Omental fat pad (tissue), 4 donors: ENCODE data around the gene PLEKHD1. TPM values are rescaled to one million over a fixed set of nuclear protein-coding genes. Genes with fewer than 3 reads are reported as not detected.
"Not testable (repeated sequence)": the region's sequence is repeated elsewhere in the genome, so short reads cannot be mapped to it uniquely, and the experiment has no call there.

Experiments used
- ATAC-seq: fragments of 150-250 bp; one replicate; pipeline ENCODE4 v1.9.1; 2016; ENCODE audit warnings: mild to moderate bottlenecking, moderate library complexity; ENCODE audit not compliant: low FRiP score
- DNase-seq: peaks from one replicate; pipeline ENCODE4 v3.0.0-alpha.2; 2019; ENCODE audit warnings: low spot score
- CTCF ChIP-seq, 3 donors: fragments of 450-650 bp; IDR thresholded peaks; one replicate each; pipeline ENCODE4 v1.5.1; 2016 to 2017; ENCODE audit warnings: antibody characterized with exemption in 3 of 3, mild to moderate bottlenecking in 3 of 3, moderate library complexity in 2 of 3
- total RNA-seq, 4 donors: library from RNA; depleted of rRNA; stranded (reverse); fragments of >200 nt; gene quantifications; one replicate each; pipeline ENCODE4 v1.1.0, GENCODE V29; 2016

Gene PLEKHD1
- total RNA-seq, 4 donors from 2014 or later = 0.12 to 0.19 TPM; not detected in 2

- no peak for TF ChIP-seq CTCF (IDR thresholded peaks at IDR 0.05)
- DNase-seq (no peak), ATAC-seq (no peak)
Measured at GRCh38 chr14:69471916-69472315, 12.6 kb upstream of the PLEKHD1 start.

- no peak for TF ChIP-seq CTCF (IDR thresholded peaks at IDR 0.05)
- ATAC-seq (no peak), DNase-seq (no peak)
Measured at GRCh38 chr14:69473260-69473659, 11.3 kb upstream of the PLEKHD1 start.

- no peak for TF ChIP-seq CTCF (IDR thresholded peaks at IDR 0.05)
- no peak for ATAC-seq
- DNase-seq = no peak
Measured at GRCh38 chr14:69473946-69474345, 10.6 kb upstream of the PLEKHD1 start.

DNA sequence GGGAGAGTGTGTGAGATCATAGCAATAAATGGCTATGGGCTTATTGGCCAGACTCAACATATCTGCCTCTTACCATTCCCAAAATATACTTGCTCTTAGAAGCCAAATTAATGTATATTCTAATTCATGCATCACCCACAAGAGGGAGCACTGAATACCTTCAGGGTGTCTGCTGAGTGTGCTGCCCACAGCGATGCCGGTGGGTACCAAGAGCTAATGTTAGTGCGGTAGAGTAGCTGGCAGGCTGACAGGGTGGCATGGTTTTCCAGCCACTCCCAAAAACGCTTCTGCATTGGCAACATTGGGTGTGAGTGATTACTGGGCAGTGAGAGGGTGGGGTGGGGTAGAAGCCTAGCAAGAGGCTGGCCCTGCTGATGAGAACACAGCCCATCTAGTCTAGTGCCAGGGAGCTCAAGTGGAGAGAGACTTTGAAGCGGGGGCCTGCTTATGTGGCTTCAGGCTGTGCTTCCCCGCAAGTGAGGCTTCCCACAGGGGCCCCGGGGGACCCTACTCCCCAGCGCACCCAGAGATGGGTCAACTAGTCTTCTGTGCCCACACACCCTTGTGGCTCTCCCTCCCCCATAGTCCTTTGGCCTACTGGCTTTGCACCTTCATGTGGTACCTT lies 9.2 kb upstream of the PLEKHD1 start:
- no peak for ATAC-seq
- TF ChIP-seq CTCF (IDR thresholded peaks at IDR 0.05) = no peak
- DNase-seq = no peak

DNA sequence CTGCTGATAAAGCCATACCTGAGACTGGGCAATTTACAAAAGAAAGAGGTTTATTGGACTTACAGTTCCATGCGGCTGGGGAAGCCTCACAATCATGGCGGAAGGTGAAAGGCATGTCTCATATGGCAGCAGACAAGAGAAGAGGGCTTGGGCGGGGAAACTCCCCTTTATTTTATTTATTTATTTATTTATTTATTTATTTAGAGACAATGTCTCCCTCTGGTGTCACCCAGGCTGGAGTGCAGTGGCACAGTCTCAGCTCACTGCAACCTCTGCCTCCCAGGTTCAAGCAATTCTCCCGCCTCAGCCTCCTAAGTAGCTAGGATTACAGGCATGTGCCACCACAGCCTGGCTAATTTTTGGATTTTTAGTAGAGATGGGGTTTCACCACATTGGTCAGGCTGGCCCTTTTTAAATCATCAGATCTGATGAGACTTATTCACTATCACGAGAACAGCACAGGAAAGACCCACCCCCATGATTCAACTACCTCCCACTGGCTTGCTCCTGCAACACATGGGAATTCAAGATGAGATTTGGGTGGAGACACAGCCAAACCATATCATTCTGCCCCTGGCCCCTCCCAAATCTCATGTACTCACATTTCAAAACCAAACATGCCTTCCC lies 7.6 kb upstream of the PLEKHD1 start:
- DNase-seq, ATAC-seq: not testable (repeated sequence)

GRCh38 chr14:69478055-69478454 lies 6.5 kb upstream of the PLEKHD1 start:
- not testable (repeated sequence) for ATAC-seq

DNA sequence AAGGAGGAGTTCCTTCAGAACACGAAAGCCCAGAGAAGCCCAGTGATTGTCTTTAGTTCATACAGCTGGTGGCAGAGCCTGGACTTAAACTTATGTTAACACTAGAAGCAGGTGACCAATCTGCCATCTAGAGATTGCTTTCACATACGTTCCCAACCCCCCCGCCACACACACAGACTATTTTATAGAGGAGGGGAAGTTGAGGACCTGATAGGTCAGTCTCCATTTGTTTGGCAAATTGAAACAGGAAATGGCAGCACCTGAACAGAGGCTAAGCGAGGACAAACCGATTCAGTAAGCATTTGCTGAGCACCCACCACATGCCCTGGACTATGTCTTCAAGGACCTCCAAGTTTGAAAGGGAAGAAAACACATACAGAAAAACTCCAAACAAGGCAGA lies 4.8 kb upstream of the PLEKHD1 start:
- no peak for TF ChIP-seq CTCF (IDR thresholded peaks at IDR 0.05)
- no peak for ATAC-seq
- no peak for DNase-seq

More at GRCh38 chr14:69478055-69478454, 6.5 kb upstream of the PLEKHD1 start:
- DNase-seq = not testable (repeated sequence)

DNA sequence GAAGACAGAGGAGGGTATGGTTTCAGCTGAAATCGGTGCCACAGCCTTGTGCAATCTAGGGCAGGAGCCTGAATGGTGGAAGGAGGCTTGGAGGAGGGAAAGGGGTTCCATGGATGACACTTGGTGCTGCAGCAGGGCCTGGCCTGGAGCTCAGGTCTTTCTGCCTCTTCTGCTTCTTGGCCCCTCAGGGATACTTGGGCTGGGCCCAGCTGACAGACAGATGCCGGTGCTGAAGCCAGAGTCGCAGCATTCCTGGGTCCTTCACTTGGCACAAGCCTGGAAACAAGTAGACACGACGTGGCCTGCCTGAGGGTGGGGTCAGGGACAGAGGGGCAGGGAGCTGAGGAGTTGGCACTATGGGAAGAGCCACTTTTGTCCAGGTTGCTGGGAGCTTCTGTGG lies 4.4 kb upstream of the PLEKHD1 start:
- TF ChIP-seq CTCF (IDR thresholded peaks at IDR 0.05) = no peak
- DNase-seq (no peak), ATAC-seq (no peak)
